Small intestine (tissue), 7 donors: ENCODE measurements around the gene DNAH1. TPM values are rescaled to one million over a fixed set of nuclear protein-coding genes. Genes with fewer than 3 reads are reported as not detected.
A peak's percentile ranks its signal among the peaks of the same experiment; 100 is the strongest.

ENCODE experiments used
- DNase-seq, 2 donors: peaks; one replicate each; pipeline versions ENCODE4 v3.0.0 to v3.0.0-alpha.2; 2013
- FAIRE-seq: peaks from 2 replicates; lab custom pipeline; 2012; peaks lifted over from hg19 to GRCh38; lab: Jason Lieb, UNC
- H3K27ac ChIP-seq, 3 donors: one replicate each; pipeline ENCODE4 v1.5.1; 2013; ENCODE audit warnings: low read length in 2 of 3, mild to moderate bottlenecking in 2 of 3, control low read depth in 1 of 3, inconsistent platforms in 1 of 3, low read depth in 1 of 3, moderate library complexity in 1 of 3
- H3K27me3 ChIP-seq, 3 donors: one replicate each; pipeline ENCODE4 v1.6.1; 2013; ENCODE audit warnings: low read length in 3 of 3, inconsistent platforms in 1 of 3; ENCODE audit not compliant: control insufficient read depth in 3 of 3, insufficient read depth in 3 of 3
- H3K36me3 ChIP-seq, 3 donors: one replicate each; pipeline ENCODE4 v1.6.1; 2013; ENCODE audit warnings: low read length in 3 of 3, inconsistent platforms in 1 of 3, low read depth in 1 of 3, mild to moderate bottlenecking in 1 of 3, moderate library complexity in 1 of 3; ENCODE audit not compliant: control insufficient read depth in 3 of 3, insufficient read depth in 2 of 3
- H3K4me1 ChIP-seq, 3 donors: one replicate each; pipeline ENCODE4 v1.6.1; 2013; ENCODE audit warnings: low read length in 2 of 3, inconsistent platforms in 1 of 3, low read depth in 1 of 3, mild to moderate bottlenecking in 1 of 3, moderate library complexity in 1 of 3; ENCODE audit not compliant: control insufficient read depth in 3 of 3, insufficient read depth in 2 of 3
- H3K4me3 ChIP-seq, 3 donors: one replicate each; pipeline ENCODE4 v1.5.1; 2013; ENCODE audit warnings: low read length in 3 of 3, control low read depth in 1 of 3, inconsistent platforms in 1 of 3, low read depth in 1 of 3, mild to moderate bottlenecking in 1 of 3, moderate library complexity in 1 of 3
- H3K9me3 ChIP-seq, 2 donors: one replicate each; pipeline ENCODE4 v1.6.1; 2013; ENCODE audit warnings: low read depth in 1 of 2, low read length in 1 of 2; ENCODE audit not compliant: control insufficient read depth in 2 of 2, insufficient read depth in 1 of 2
- WGBS, 3 donors: extraction: QIAGEN DNeasy Blood & Tissue Kit; methylation state at CpG; one replicate each; pipeline ENCODE4 v1.1.7; 2013; 5-methylcytosine and 5-hydroxymethylcytosine counted together
- polyA plus RNA-seq, 4 donors: library from polyadenylated mRNA; stranded (reverse) in 3 of 4; unstranded in 1 of 4; fragments of 200-250 nt in 3 of 4; fragments of 120-200 nt in 1 of 4; gene quantifications; one replicate each; pipeline versions ENCODE4 v1.2.1 to v1.2.3, GENCODE V29; 2013
- donor health status: healthy with polysubstance abuse.
- donor health status: control.
- donor health status: control.
- donor health status: Bipolar disorder and iron deficiency.
- donor health status: healthy.

Gene DNAH1
- polyA plus RNA-seq, 4 donors = 4.3 to 22.6 (median 7.5) TPM

GRCh38 chr3:52440671-52441070 is 124.6 kb downstream of the DNAH1 start:
- Histone ChIP-seq H3K36me3 (no peaks in the 10 kb centered on the region), H3K4me3 (no peak overlapping the region), H3K27ac (no peak overlapping the region), H3K9me3 (no peaks in the 10 kb centered on the region), H3K4me1 (peaks cover 0 to 5% (median 0%) of the 10 kb centered on the region in 3 donors), H3K27me3 (no peaks in the 10 kb centered on the region)
- no peak for FAIRE-seq
- WGBS, 3 donors = 91 to 94% (median 92%) methylated on average over 14 of the region's 14 CpGs
- no peak for DNase-seq

- Histone ChIP-seq H3K27me3 (no peaks in the 10 kb centered on the region), H3K36me3 (no peaks in the 10 kb centered on the region), H3K4me1 (peaks cover 0 to 5% (median 0%) of the 10 kb centered on the region in 3 donors), H3K9me3 (no peaks in the 10 kb centered on the region), H3K4me3 (no peak overlapping the region), H3K27ac (no peak overlapping the region)
- no peak for FAIRE-seq
- 89 to 96% (median 93%) methylated on average over 21 to 23 of the region's 23 CpGs for WGBS, 3 donors
- DNase-seq = no peak
These were observed 125.1 kb downstream of the DNAH1 start for GRCh38 chr3:52441091-52441771.

- Histone ChIP-seq H3K4me1 (peaks cover 0 to 5% (median 0%) of the 10 kb centered on the region in 3 donors), H3K27me3 (peaks cover 0 to 2% (median 0%) of the 10 kb centered on the region in 3 donors), H3K9me3 (no peaks in the 10 kb centered on the region), H3K4me3 (no peak overlapping the region), H3K27ac (no peak overlapping the region), H3K36me3 (no peaks in the 10 kb centered on the region)
- no peak for FAIRE-seq
- 81 to 88% (median 87%) methylated on average over 13 to 18 of the region's 18 CpGs for WGBS, 3 donors
- DNase-seq = no peak
These were observed 125.7 kb downstream of the DNAH1 start for GRCh38 chr3:52441772-52442332.

- H3K27me3 ChIP-seq = peaks cover 0 to 2% (median 0%) of the 10 kb centered on the region in 3 donors
- DNase-seq (no peak), FAIRE-seq (no peak)
- peaks cover 0 to 5% (median 0%) of the 10 kb centered on the region in 3 donors for H3K4me1 ChIP-seq
- H3K4me3 ChIP-seq = no peak overlapping the region
- no peak overlapping the region for H3K27ac ChIP-seq
- 88 to 94% (median 89%) methylated on average over 15 to 16 of the region's 16 CpGs for WGBS, 3 donors
- H3K9me3 ChIP-seq = no peaks in the 10 kb centered on the region
- H3K36me3 ChIP-seq = no peaks in the 10 kb centered on the region
These were observed 126.5 kb downstream of the DNAH1 start for GRCh38 chr3:52442409-52443267.

- no peak overlapping the region for H3K4me3 ChIP-seq
- no peaks in the 10 kb centered on the region for H3K36me3 ChIP-seq
- H3K9me3 ChIP-seq = no peaks in the 10 kb centered on the region
- DNase-seq (no peak), FAIRE-seq (no peak)
- H3K4me1 ChIP-seq = peaks cover 0 to 5% (median 0%) of the 10 kb centered on the region in 3 donors
- peaks cover 0 to 2% (median 0%) of the 10 kb centered on the region in 3 donors for H3K27me3 ChIP-seq
- 87 to 93% (median 89%) methylated on average over 8 of the region's 8 CpGs for WGBS, 3 donors
- no peak overlapping the region for H3K27ac ChIP-seq
These were observed 127.1 kb downstream of the DNAH1 start for GRCh38 chr3:52443268-52443610.

GRCh38 chr3:52443791-52444687 is 127.9 kb downstream of the DNAH1 start:
- DNase-seq (no peak), FAIRE-seq (no peak)
- Histone ChIP-seq H3K36me3 (no peaks in the 10 kb centered on the region), H3K27ac (no peak overlapping the region), H3K4me3 (no peak overlapping the region), H3K9me3 (no peaks in the 10 kb centered on the region), H3K27me3 (peaks cover 0 to 2% (median 0%) of the 10 kb centered on the region in 3 donors), H3K4me1 (peaks cover 0 to 5% (median 0%) of the 10 kb centered on the region in 3 donors)
- 87 to 90% (median 88%) methylated on average over 25 of the region's 25 CpGs for WGBS, 3 donors

GRCh38 chr3:52444860-52445793 is 129.0 kb downstream of the DNAH1 start, which contains the start of gene SEMA3G:
Gene SEMA3G (minus strand): TSS chr3:52445103. CDS start chr3:52445027, 76 bp downstream.
- WGBS, 3 donors = 21 to 27% (median 26%) methylated on average over 13 to 19 of the region's 19 CpGs
- no peak within 1 kb of the TSS for H3K4me3 ChIP-seq
- no peaks in the 10 kb centered on the region for H3K9me3 ChIP-seq
- no peak within 1 kb of the TSS for H3K27ac ChIP-seq
- FAIRE-seq (no peak), DNase-seq (peak; percentile 75 to 82)
- H3K4me1 ChIP-seq = peaks cover 0 to 5% (median 0%) of the 10 kb centered on the region in 3 donors
- peaks cover 0 to 2% (median 0%) of the 10 kb centered on the region in 3 donors for H3K27me3 ChIP-seq
- H3K36me3 ChIP-seq = no peaks in the 10 kb centered on the region
